Breast epithelium (tissue), 4 donors: ENCODE data around the gene KCTD10. TPM values are rescaled to one million over a fixed set of nuclear protein-coding genes. Genes with fewer than 3 reads are reported as not detected.
"Not testable (repeated sequence)": the region's sequence is repeated elsewhere in the genome, so short reads cannot be mapped to it uniquely, and the experiment has no call there.

Experiments
- DNase-seq, 2 donors: peaks; one replicate each; pipeline ENCODE4 v3.0.0-alpha.2; 2019; ENCODE audit warnings: low spot score in 2 of 2
- H3K27ac ChIP-seq, 2 donors: fragments of 200-600 bp; sonication (generic) in 1 of 2; one replicate each; pipeline ENCODE4 v1.5.1; 2016 to 2019; ENCODE audit warnings: mild to moderate bottlenecking in 1 of 2
- H3K27me3 ChIP-seq, 2 donors: fragments of 200-600 bp; sonication (generic) in 1 of 2; one replicate each; pipeline versions ENCODE4 v1.5.1 to v1.6.0; 2017 to 2019; ENCODE audit warnings: control low read depth in 1 of 2, mild to moderate bottlenecking in 1 of 2
- H3K36me3 ChIP-seq: fragments of 200-600 bp; one replicate; pipeline ENCODE4 v1.5.1; 2019
- H3K4me1 ChIP-seq, 2 donors: fragments of 200-600 bp; sonication (generic); one replicate each; pipeline ENCODE4 v1.5.1; 2016 to 2019; ENCODE audit warnings: control low read depth in 1 of 2
- H3K4me3 ChIP-seq, 3 donors: fragments of 200-600 bp; sonication (generic); 1 replicate in 2 of 3; 2 replicates in 1 of 3; pipeline ENCODE4 v1.5.1; 2016 to 2019; ENCODE audit warnings: mild to moderate bottlenecking in 3 of 3, moderate library complexity in 2 of 3
- H3K9me3 ChIP-seq, 2 donors: fragments of 200-600 bp; sonication (generic) in 1 of 2; one replicate each; pipeline ENCODE4 v1.5.1; 2016 to 2019; ENCODE audit warnings: control low read depth in 1 of 2
- CTCF ChIP-seq, 3 donors: fragments of 450-650 bp; IDR thresholded peaks; one replicate each; pipeline ENCODE4 v1.5.1; 2016 to 2017; ENCODE audit warnings: antibody characterized with exemption in 3 of 3, mild to moderate bottlenecking in 3 of 3, moderate library complexity in 3 of 3
- POLR2A ChIP-seq: fragments of 450-650 bp; IDR thresholded peaks from one replicate; pipeline ENCODE4 v1.6.1; 2016; ENCODE audit warnings: antibody characterized with exemption, mild to moderate bottlenecking, moderate library complexity
- POLR2AphosphoS5 ChIP-seq, 3 donors: sonication (generic); formaldehyde crosslinking; IDR thresholded peaks; one replicate each; pipeline ENCODE4 v1.6.1; 2017; ENCODE audit warnings: antibody characterized with exemption in 3 of 3
- intact Hi-C: fragments of 100-400 bp; cut with DNase I; formaldehyde crosslinking; loops from one replicate; pipeline ENCODE4 v1.15.1; 2023; ENCODE audit warnings: low total_unique reads
- total RNA-seq, 3 donors: library from RNA; depleted of rRNA; stranded (reverse); fragments of >200 nt; gene quantifications; one replicate each; pipeline ENCODE4 v1.1.0, GENCODE V29; 2016

The KCTD10 gene
- total RNA-seq, 3 donors from 2014 or later: 65.3 to 86.2 (median 70.4) TPM

- no peaks in the 10 kb centered on the region for H3K27me3 ChIP-seq
- no peaks in the 10 kb centered on the region for H3K36me3 ChIP-seq
- H3K9me3 ChIP-seq: no peaks in the 10 kb centered on the region
- TF ChIP-seq POLR2A: no peak
- TF ChIP-seq POLR2AphosphoS5 (IDR thresholded peaks at IDR 0.05): no peak
- TF ChIP-seq CTCF (IDR thresholded peaks at IDR 0.05): no peak
- DNase-seq: no peak
- H3K4me1 ChIP-seq: no peaks in the 10 kb centered on the region
- intact Hi-C loops: no loop called here
- H3K27ac ChIP-seq: no peak overlapping the region
- H3K4me3 ChIP-seq: no peak overlapping the region
Observed at GRCh38 chr12:109434582-109434981, 42.5 kb downstream of the KCTD10 start.

- intact Hi-C loops: loop anchor here (2.0 kb wide), 1 partner anchor 37 kb away; no protein-coding TSS in a partner anchor
- no peak overlapping the region for H3K4me3 ChIP-seq
- no peaks in the 10 kb centered on the region for H3K36me3 ChIP-seq
- no peak for TF ChIP-seq POLR2AphosphoS5 (IDR thresholded peaks at IDR 0.05)
- no peak for TF ChIP-seq POLR2A
- no peak for TF ChIP-seq CTCF (IDR thresholded peaks at IDR 0.05)
- H3K4me1 ChIP-seq: no peaks in the 10 kb centered on the region
- no peaks in the 10 kb centered on the region for H3K27me3 ChIP-seq
- H3K9me3 ChIP-seq: no peaks in the 10 kb centered on the region
- no peak for DNase-seq
- H3K27ac ChIP-seq: peak overlapping the region in 1 of 2 donors; percentile 22
Observed at GRCh38 chr12:109433618-109434017, 43.5 kb downstream of the KCTD10 start.

GRCh38 chr12:109432842-109433304 lies 44.2 kb downstream of the KCTD10 start:
- no peaks in the 10 kb centered on the region for H3K27me3 ChIP-seq
- DNase-seq: peak; percentile 85 to 89
- no peaks in the 10 kb centered on the region for H3K36me3 ChIP-seq
- no peak overlapping the region for H3K4me3 ChIP-seq
- H3K4me1 ChIP-seq: no peaks in the 10 kb centered on the region
- no peaks in the 10 kb centered on the region for H3K9me3 ChIP-seq
- peak; percentile 64 to 83 (median 74) for TF ChIP-seq CTCF (IDR thresholded peaks at IDR 0.05)
- no peak for TF ChIP-seq POLR2AphosphoS5 (IDR thresholded peaks at IDR 0.05)
- peak overlapping the region in 1 of 2 donors; percentile 22 for H3K27ac ChIP-seq
- intact Hi-C loops: loop anchor here (2.0 kb wide), 1 partner anchor 38 kb away; no protein-coding TSS in a partner anchor

GRCh38 chr12:109432431-109432830 lies 44.7 kb downstream of the KCTD10 start:
- DNase-seq: no peak
- Histone ChIP-seq H3K9me3 (no peaks in the 10 kb centered on the region), H3K27ac (no peak overlapping the region), H3K36me3 (no peaks in the 10 kb centered on the region), H3K4me3 (no peak overlapping the region), H3K4me1 (no peaks in the 10 kb centered on the region), H3K27me3 (no peaks in the 10 kb centered on the region)
- TF ChIP-seq POLR2A: no peak
- TF ChIP-seq POLR2AphosphoS5 (IDR thresholded peaks at IDR 0.05): no peak
- TF ChIP-seq CTCF (IDR thresholded peaks at IDR 0.05): no peak
- intact Hi-C loops: loop anchor here (2.0 kb wide), 1 partner anchor 38 kb away; no protein-coding TSS in a partner anchor

- no peak overlapping the region for H3K27ac ChIP-seq
- no peaks in the 10 kb centered on the region for H3K27me3 ChIP-seq
- no peak overlapping the region for H3K4me3 ChIP-seq
- intact Hi-C loops: no loop called here
- H3K36me3 ChIP-seq: no peaks in the 10 kb centered on the region
- no peak for DNase-seq
- TF ChIP-seq POLR2AphosphoS5 (IDR thresholded peaks at IDR 0.05) (no peak), CTCF (IDR thresholded peaks at IDR 0.05) (no peak), POLR2A (no peak)
- H3K9me3 ChIP-seq: no peaks in the 10 kb centered on the region
- H3K4me1 ChIP-seq: no peaks in the 10 kb centered on the region
Observed at GRCh38 chr12:109430244-109430643, 46.9 kb downstream of the KCTD10 start.

- H3K36me3 ChIP-seq, H3K27ac ChIP-seq, H3K9me3 ChIP-seq, H3K4me1 ChIP-seq, H3K27me3 ChIP-seq, intact Hi-C loops, H3K4me3 ChIP-seq, DNase-seq: not testable (repeated sequence)
Observed at GRCh38 chr12:109428804-109429203, 48.3 kb downstream of the KCTD10 start.
